Endothelial cell of umbilical vein (primary cell): ENCODE measurements around the gene SNX4.

Experiments used
- EZH2 ChIP-seq: IDR thresholded peaks from 2 replicates; pipeline ENCODE4 v1.6.1; 2012; ENCODE audit warnings: borderline replicate concordance, low read depth, mild to moderate bottlenecking, moderate library complexity, low read length, inconsistent platforms; ENCODE audit not compliant: severe bottlenecking
- FOS ChIP-seq: IDR thresholded peaks from 2 replicates; pipeline ENCODE4 v1.6.1; 2011; ENCODE audit warnings: mild to moderate bottlenecking, low read length, moderate library complexity, borderline replicate concordance; ENCODE audit not compliant: insufficient read depth
- GATA2 ChIP-seq: IDR thresholded peaks from 2 replicates; pipeline ENCODE4 v1.7.0; 2011; ENCODE audit warnings: low read depth, mild to moderate bottlenecking, moderate library complexity, mixed read lengths, low read length; ENCODE audit not compliant: insufficient read length, insufficient read depth
- JUN ChIP-seq: IDR thresholded peaks from 2 replicates; pipeline ENCODE4 v1.6.1; 2011; ENCODE audit warnings: borderline replicate concordance, low read depth; ENCODE audit not compliant: insufficient read length, insufficient read depth
- MYC ChIP-seq: IDR thresholded peaks from one replicate; pipeline ENCODE4 v1.6.1; 2011; ENCODE audit warnings: mild to moderate bottlenecking, low read depth, low read length
- POLR2A ChIP-seq: IDR thresholded peaks from 2 replicates; pipeline ENCODE4 v1.6.1; 2012; ENCODE audit warnings: low read depth, mild to moderate bottlenecking, control low read depth, low read length
- POLR2AphosphoS5 ChIP-seq: IDR thresholded peaks from 2 replicates; pipeline ENCODE4 v1.6.1; 2012; ENCODE audit warnings: low read depth, mild to moderate bottlenecking, control low read depth, low read length, moderate library complexity; ENCODE audit not compliant: insufficient read depth
- TF ChIP-seq, protein P1 (sequence below), 2 donors: IDR thresholded peaks; 1 replicate in 1 of 2; 2 replicates in 1 of 2; pipeline ENCODE4 v1.5.1; 2011; ENCODE audit warnings: low read length in 2 of 2, mild to moderate bottlenecking in 2 of 2, moderate library complexity in 2 of 2, control low read depth in 1 of 2, inconsistent platforms in 1 of 2, low read depth in 1 of 2; ENCODE audit not compliant: insufficient read depth in 1 of 2; ENCODE audit errors: extremely low read depth in 1 of 2
- TF ChIP-seq, protein P2 (sequence below): IDR thresholded peaks from 2 replicates; pipeline ENCODE4 v1.6.1; 2011; ENCODE audit not compliant: insufficient read depth, insufficient read length

DNA sequence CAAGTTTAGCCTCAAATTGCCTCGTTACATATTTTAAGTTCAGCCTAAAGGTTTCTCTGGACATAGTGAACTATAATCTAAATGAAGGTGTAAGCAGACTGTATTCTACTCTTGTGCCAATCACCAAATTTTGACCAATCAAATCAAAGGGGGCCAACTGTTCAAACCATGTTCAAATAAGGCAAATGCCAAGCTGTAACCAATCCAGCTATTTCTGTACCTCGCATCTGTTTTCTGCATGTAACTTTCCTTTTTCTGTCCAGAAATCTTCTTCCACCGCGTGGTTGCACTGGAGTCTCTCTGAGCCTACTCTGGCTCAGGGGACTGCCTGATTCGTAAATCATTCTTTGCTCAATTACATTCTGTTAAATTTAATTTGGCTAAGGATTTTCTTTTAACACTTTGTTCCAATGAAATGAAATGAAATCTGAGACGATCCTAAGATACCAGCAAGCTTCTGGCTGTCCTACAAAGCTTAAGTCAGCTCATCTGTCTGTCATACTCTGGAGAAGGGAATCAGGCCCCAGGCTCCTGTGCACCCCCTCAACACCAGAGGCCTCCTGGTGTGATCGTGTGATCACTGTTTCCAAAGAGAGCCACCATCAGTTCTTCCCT lies 91.7 kb downstream of the SNX4 start:
- no peak for TF ChIP-seq POLR2AphosphoS5
- TF ChIP-seq, protein P1, sequence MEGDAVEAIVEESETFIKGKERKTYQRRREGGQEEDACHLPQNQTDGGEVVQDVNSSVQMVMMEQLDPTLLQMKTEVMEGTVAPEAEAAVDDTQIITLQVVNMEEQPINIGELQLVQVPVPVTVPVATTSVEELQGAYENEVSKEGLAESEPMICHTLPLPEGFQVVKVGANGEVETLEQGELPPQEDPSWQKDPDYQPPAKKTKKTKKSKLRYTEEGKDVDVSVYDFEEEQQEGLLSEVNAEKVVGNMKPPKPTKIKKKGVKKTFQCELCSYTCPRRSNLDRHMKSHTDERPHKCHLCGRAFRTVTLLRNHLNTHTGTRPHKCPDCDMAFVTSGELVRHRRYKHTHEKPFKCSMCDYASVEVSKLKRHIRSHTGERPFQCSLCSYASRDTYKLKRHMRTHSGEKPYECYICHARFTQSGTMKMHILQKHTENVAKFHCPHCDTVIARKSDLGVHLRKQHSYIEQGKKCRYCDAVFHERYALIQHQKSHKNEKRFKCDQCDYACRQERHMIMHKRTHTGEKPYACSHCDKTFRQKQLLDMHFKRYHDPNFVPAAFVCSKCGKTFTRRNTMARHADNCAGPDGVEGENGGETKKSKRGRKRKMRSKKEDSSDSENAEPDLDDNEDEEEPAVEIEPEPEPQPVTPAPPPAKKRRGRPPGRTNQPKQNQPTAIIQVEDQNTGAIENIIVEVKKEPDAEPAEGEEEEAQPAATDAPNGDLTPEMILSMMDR (IDR thresholded peaks at IDR 0.05; ENCODE audit: extremely low read depth in 1 of 2, insufficient read depth in 1 of 2, low read depth in 1 of 2, low read length in 2 of 2), result no peak
- no peak for TF ChIP-seq EZH2
- no peak for TF ChIP-seq POLR2A
- TF ChIP-seq, protein P2, sequence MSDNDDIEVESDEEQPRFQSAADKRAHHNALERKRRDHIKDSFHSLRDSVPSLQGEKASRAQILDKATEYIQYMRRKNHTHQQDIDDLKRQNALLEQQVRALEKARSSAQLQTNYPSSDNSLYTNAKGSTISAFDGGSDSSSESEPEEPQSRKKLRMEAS, result no peak
- TF ChIP-seq JUN, result no peak
- no peak for TF ChIP-seq FOS
- TF ChIP-seq GATA2, result no peak
- TF ChIP-seq MYC, result no peak
